SK-N-SH treated with all-trans-retinoic acid at 6 μM for 48 hours (cell line): ENCODE results near the gene LHFPL3.

Experiments
- ATAC-seq: fragments of 200-7000 bp; cut with Tn5 transposase; 3 replicates; pipeline ENCODE4 v1.9.1; 2020; ENCODE audit warnings: mild to moderate bottlenecking, moderate library complexity
- BACH2 ChIP-seq: fragments of 250-450 bp; sonication (Bioruptor Pico); IDR thresholded peaks from 2 replicates; pipeline ENCODE4 v1.9.0; 2021; ENCODE audit warnings: mild to moderate bottlenecking, borderline replicate concordance
- CSDC2 ChIP-seq: fragments of 250-450 bp; sonication (Bioruptor Pico); IDR thresholded peaks from 2 replicates; pipeline ENCODE4 v1.5.0; 2020; ENCODE audit warnings: mild to moderate bottlenecking, moderate library complexity
- CSRNP3 ChIP-seq: fragments of 250-450 bp; sonication (Bioruptor Pico); IDR thresholded peaks from 2 replicates; pipeline ENCODE4 v1.5.1; 2021; ENCODE audit warnings: mild to moderate bottlenecking, moderate library complexity
- ESRRG ChIP-seq: fragments of 250-450 bp; sonication (Bioruptor Pico); IDR thresholded peaks from 2 replicates; pipeline ENCODE4 v1.6.1; 2021; ENCODE audit warnings: mild to moderate bottlenecking
- GLIS3 ChIP-seq: fragments of 250-450 bp; sonication (Bioruptor Pico); IDR thresholded peaks from 2 replicates; pipeline ENCODE4 v1.5.0; 2020; ENCODE audit warnings: mild to moderate bottlenecking, moderate library complexity
- ISL1 ChIP-seq: fragments of 250-450 bp; sonication (Bioruptor Pico); IDR thresholded peaks from 2 replicates; pipeline ENCODE4 v2.1.2; 2022; ENCODE audit warnings: mild to moderate bottlenecking, moderate library complexity
- OSR1 ChIP-seq: fragments of 250-450 bp; sonication (Bioruptor Pico); IDR thresholded peaks from 2 replicates; pipeline ENCODE4 v1.8.0; 2022; ENCODE audit warnings: moderate library complexity, mild to moderate bottlenecking, inconsistent platforms
- PATZ1 ChIP-seq: fragments of 250-450 bp; sonication (Bioruptor Pico); IDR thresholded peaks from 2 replicates; pipeline ENCODE4 v1.8.0; 2020; ENCODE audit warnings: mild to moderate bottlenecking, moderate library complexity, borderline replicate concordance
- PPARA ChIP-seq: fragments of 250-450 bp; sonication (Bioruptor Pico); IDR thresholded peaks from 2 replicates; pipeline ENCODE4 v1.5.0; 2020; ENCODE audit warnings: mild to moderate bottlenecking, borderline replicate concordance
- SNAI2 ChIP-seq: fragments of 250-450 bp; sonication (Bioruptor Pico); IDR thresholded peaks from 2 replicates; pipeline ENCODE4 v1.5.0; 2020; ENCODE audit warnings: mild to moderate bottlenecking, moderate library complexity
- TCF4 ChIP-seq: fragments of 250-450 bp; sonication (Bioruptor Pico); IDR thresholded peaks from 2 replicates; pipeline ENCODE4 v1.8.0; 2021; ENCODE audit warnings: mild to moderate bottlenecking, moderate library complexity, borderline replicate concordance
- TOX ChIP-seq: fragments of 250-450 bp; sonication (Bioruptor Pico); IDR thresholded peaks from 2 replicates; pipeline ENCODE4 v1.8.0; 2021; ENCODE audit warnings: mild to moderate bottlenecking, moderate library complexity, borderline replicate concordance
- TSHZ2 ChIP-seq: fragments of 250-450 bp; sonication (Bioruptor Pico); IDR thresholded peaks from 2 replicates; pipeline ENCODE4 v1.5.0; 2020; ENCODE audit warnings: mild to moderate bottlenecking, moderate library complexity
- ZC3H10 ChIP-seq: fragments of 250-450 bp; sonication (Bioruptor Pico); IDR thresholded peaks from 2 replicates; pipeline ENCODE4 v1.5.1; 2021; ENCODE audit warnings: mild to moderate bottlenecking, moderate library complexity
- ZFP3 ChIP-seq: fragments of 250-450 bp; sonication (Bioruptor Pico); IDR thresholded peaks from 2 replicates; pipeline ENCODE4 v1.5.0; 2020; ENCODE audit warnings: mild to moderate bottlenecking, moderate library complexity
- ZNF70 ChIP-seq: fragments of 450-650 bp; formaldehyde crosslinking; IDR thresholded peaks from 2 replicates; pipeline ENCODE4 v1.5.0; 2020; ENCODE audit warnings: mild to moderate bottlenecking, moderate library complexity
- ZNF8 ChIP-seq: fragments of 450-650 bp; formaldehyde crosslinking; IDR thresholded peaks from 2 replicates; pipeline ENCODE4 v1.5.0; 2020; ENCODE audit warnings: mild to moderate bottlenecking, moderate library complexity
- TF ChIP-seq, protein P1 (sequence below): fragments of 250-450 bp; sonication (Bioruptor Pico); IDR thresholded peaks from 2 replicates; pipeline ENCODE4 v1.5.1; 2020; ENCODE audit warnings: low read depth, mild to moderate bottlenecking, moderate library complexity
- TF ChIP-seq, protein P2 (sequence below): fragments of 250-450 bp; sonication (Bioruptor Pico); IDR thresholded peaks from 2 replicates; pipeline ENCODE4 v1.8.0; 2021; ENCODE audit warnings: low read depth, mild to moderate bottlenecking, moderate library complexity, borderline replicate concordance

Gene LHFPL3

DNA sequence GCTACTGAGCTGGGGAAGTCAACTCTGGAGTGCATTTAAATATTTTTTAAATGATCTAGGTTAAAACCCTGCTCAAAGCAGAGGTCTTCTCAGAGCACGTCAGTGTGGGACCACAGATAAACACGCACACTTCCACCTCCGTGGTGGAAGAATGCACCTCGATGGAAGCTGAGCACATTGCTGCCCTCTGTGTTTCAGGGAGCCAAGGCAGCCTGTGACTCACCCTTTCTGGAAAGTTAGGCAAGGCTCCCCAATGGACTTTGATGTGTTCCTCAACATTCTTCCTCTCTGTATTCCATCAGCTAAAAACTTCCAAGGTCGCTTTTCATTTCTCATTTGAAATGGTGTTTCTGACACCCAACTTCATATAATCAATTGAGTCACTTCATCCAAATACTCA is 514.8 kb downstream of the LHFPL3 start:
- TF ChIP-seq TCF4 (CRISPR knock-in tag) (no peak), CSDC2 (CRISPR knock-in tag) (no peak), ISL1 (CRISPR knock-in tag) (no peak), OSR1 (CRISPR knock-in tag) (no peak)
- ATAC-seq = no peak

GRCh38 chr7:104845557-104845956 is 517.2 kb downstream of the LHFPL3 start:
- ATAC-seq = no peak
- TF ChIP-seq PPARA (CRISPR knock-in tag) (no peak), ZNF70 (no peak), ESRRG (no peak), SNAI2 (CRISPR knock-in tag) (no peak), TSHZ2 (CRISPR knock-in tag) (no peak), ZNF8 (no peak), TOX (CRISPR knock-in tag) (no peak), PATZ1 (CRISPR knock-in tag) (no peak), TCF4 (CRISPR knock-in tag) (no peak), BACH2 (no peak)
- TF ChIP-seq, protein P1, sequence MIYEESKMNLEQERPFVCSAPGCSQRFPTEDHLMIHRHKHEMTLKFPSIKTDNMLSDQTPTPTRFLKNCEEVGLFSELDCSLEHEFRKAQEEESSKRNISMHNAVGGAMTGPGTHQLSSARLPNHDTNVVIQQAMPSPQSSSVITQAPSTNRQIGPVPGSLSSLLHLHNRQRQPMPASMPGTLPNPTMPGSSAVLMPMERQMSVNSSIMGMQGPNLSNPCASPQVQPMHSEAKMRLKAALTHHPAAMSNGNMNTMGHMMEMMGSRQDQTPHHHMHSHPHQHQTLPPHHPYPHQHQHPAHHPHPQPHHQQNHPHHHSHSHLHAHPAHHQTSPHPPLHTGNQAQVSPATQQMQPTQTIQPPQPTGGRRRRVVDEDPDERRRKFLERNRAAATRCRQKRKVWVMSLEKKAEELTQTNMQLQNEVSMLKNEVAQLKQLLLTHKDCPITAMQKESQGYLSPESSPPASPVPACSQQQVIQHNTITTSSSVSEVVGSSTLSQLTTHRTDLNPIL = no peak
- TF ChIP-seq, protein P2, sequence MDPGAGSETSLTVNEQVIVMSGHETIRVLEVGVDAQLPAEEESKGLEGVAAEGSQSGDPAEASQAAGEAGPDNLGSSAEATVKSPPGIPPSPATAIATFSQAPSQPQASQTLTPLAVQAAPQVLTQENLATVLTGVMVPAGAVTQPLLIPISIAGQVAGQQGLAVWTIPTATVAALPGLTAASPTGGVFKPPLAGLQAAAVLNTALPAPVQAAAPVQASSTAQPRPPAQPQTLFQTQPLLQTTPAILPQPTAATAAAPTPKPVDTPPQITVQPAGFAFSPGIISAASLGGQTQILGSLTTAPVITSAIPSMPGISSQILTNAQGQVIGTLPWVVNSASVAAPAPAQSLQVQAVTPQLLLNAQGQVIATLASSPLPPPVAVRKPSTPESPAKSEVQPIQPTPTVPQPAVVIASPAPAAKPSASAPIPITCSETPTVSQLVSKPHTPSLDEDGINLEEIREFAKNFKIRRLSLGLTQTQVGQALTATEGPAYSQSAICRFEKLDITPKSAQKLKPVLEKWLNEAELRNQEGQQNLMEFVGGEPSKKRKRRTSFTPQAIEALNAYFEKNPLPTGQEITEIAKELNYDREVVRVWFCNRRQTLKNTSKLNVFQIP (CRISPR knock-in tag) = no peak

DNA sequence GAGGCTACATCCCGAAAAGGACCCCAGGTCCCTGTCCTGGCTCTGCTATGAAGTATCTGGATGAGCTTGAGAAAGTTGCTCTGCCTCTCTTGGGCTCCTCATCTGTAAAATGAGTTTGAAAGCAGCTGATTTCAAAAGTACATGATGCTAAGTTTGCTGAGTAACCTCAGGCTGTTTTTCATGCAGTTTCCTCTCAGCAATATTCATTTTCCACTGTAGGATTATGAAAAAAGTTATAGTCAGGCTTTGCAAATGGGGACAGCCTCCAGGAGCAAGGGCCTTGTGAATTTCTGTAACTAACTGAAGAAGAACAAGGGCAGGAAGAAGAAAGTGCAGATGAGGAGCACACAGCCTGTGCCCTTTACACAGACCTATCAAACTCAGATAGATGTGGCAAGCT is 518.3 kb downstream of the LHFPL3 start:
- no peak for ATAC-seq
- TF ChIP-seq ESRRG (no peak), ZC3H10 (CRISPR knock-in tag) (no peak), CSDC2 (CRISPR knock-in tag) (no peak), TSHZ2 (CRISPR knock-in tag) (no peak), TOX (CRISPR knock-in tag) (no peak)

- ATAC-seq = peak; percentile 87
- TF ChIP-seq ESRRG = no peak
- TF ChIP-seq, protein P2 (CRISPR knock-in tag) = no peak
- no peak for TF ChIP-seq PPARA (CRISPR knock-in tag)
- TF ChIP-seq ZC3H10 (CRISPR knock-in tag) = no peak
- no peak for TF ChIP-seq GLIS3 (CRISPR knock-in tag)
- no peak for TF ChIP-seq ZFP3
- TF ChIP-seq TCF4 (CRISPR knock-in tag) = no peak
- TF ChIP-seq CSRNP3 (CRISPR knock-in tag) = no peak
- no peak for TF ChIP-seq BACH2
- no peak for TF ChIP-seq CSDC2 (CRISPR knock-in tag)
Observed at GRCh38 chr7:104848138-104848990, 520.0 kb downstream of the LHFPL3 start.
